Nucleus accumbens (tissue), 56 donors: ENCODE results near the gene CSNK1E.
A peak's percentile ranks its signal among the peaks of the same experiment; 100 is the strongest.

ENCODE experiments used
- DNase-seq, 56 donors: peaks; one replicate each; lab custom pipeline; 2025; lab: John Stamatoyannopoulos, UW

The CSNK1E gene

DNA sequence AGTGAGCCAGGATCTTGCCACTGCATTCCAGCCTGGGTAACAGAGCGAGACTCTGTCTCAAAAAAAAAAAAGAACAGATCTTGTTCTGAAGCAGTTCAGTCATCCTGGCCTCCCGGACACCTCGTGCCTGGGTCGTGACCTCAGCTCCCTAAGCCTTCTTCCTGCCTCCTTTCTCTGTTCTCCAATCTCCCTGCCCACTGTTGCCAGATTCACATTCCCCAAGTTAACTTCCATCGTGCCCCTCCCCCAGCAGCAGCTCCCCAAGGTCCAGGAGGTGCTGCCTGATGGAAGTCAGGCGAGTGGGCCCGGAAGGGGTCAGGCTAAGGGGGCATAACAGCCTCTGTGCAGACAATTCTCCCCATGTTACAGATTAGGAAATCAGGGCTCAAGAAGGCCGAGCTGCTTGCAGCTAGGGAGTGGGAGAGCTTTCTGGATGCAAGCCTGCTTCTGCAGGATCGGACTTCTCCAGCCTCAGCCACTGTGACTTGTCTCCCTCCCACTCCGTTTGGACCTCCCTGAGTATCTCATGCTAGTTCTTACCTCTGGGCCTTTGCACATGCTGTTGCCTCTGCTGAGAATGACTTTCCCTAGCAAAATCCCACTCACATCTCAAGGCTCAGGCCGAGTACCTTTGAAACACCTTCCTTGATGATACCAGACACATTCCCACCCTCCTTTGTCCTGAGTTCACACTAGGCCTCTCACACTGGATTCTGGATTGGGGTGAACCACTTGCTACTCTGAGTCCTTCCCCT, 30.1 kb downstream of the CSNK1E start:
- no peak for DNase-seq

DNA sequence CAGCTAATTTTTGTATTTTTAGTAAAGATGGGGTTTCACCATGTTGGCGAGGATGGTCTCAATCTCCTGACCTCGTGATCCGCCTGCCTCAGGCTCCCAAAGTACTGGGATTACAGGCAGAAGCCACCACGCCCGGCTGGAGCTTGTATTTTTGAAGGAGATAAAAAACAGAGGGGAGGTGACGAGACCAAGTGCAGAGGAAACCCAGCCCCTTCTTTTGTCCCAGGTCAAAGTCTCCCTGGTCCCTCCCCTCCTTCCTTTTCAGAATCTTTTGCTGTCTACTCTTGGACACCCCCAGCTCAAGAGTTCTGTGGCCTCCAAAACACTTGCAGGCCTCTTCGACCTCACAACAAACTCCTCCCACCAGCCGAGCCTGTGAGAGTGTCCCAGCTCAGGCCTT, 32.2 kb downstream of the CSNK1E start:
- DNase-seq: no peak

DNA sequence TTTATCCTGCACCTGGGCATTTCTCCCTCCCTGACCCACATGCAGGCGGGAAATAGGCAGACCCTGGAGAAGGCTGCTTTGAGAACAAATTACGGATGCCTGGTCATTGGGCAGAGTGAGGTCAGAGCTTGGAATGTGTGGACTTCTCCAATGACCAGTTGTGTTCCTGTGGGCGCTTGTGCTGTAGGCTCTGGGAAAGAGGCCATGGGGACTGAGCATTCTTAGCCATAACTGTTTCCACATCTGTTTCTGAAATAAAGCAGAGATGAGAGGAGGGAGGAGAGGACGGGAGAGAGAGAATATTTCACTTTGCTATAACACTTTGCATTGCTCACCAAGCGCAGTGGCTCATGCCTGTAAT, 33.2 kb downstream of the CSNK1E start:
- DNase-seq: no peak

DNA sequence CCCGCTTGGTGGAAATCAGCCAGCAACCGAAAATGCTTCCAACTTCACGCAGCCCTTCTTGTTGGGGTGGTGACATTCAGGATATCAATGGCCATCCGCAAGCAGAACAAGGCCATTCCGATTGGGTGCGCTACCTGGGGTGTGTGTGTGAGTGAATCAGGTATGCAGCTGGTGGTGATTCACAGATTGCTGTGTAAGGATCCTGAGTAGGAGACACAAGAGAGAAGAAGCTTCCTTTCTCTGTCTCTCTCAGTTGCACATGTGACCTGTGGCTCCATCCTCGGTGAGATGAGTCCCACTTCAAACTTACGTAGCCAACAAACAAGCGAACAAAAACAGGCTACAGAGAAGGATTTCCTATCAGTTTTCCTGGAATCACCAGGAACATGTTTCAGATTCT, 34.8 kb downstream of the CSNK1E start:
- peak in 1 of 56 donors; percentile 12 for DNase-seq

DNA sequence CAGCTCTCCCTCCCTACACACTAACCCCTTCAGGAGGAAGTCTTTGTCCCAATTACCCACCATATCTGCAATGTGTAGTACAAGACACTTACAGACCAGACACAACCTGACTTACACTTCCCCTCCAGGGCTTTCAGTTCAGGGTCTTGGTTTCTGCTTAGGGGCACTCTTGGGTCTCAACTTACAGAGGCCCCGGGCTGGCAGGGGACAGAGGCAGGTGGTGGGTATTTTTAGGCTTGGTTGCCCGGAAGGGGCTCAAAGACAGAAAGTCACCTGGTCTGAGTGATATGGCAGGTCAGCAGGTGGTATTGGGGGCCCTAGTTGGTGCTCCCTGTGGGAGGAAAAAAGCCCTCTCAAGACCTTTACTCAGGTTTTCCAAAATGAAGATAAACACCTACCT, 41.1 kb downstream of the CSNK1E start:
- DNase-seq: no peak

DNA sequence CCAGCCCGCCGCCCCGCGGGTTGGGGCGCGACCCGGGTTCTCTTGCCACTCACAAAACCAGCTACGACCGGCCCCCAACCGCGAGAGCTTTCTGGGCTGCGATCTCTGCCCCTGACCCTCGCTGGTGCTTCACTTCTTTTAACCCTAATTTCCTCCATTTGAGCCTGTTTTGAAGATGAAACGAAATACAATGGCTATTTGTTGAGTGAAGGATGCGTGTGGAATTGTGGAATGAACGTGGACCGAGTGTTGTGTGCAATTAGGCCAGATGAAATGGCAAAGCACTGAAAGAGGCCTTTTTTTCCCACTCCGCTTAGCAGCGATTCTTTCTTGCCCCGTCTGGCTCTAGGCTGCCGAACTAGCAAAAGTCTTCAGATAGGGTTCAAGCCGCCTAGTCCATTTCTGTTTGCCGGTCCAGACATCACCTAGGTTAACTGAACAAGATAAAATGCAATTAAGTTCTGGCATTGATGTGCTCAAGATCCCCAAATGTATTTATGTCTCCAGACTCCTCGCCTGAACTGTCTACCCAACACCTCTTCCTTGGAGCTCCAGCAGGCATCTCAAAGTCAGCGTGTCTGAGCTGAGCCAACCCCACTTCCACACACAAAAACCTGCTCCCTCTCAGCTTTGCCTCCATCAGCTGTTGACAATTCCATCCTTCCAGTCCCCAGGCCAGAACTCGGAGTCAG, 44.0 kb downstream of the CSNK1E start:
- DNase-seq: peak in 21 of 56 donors; percentile 31 to 84 (median 62)

DNA sequence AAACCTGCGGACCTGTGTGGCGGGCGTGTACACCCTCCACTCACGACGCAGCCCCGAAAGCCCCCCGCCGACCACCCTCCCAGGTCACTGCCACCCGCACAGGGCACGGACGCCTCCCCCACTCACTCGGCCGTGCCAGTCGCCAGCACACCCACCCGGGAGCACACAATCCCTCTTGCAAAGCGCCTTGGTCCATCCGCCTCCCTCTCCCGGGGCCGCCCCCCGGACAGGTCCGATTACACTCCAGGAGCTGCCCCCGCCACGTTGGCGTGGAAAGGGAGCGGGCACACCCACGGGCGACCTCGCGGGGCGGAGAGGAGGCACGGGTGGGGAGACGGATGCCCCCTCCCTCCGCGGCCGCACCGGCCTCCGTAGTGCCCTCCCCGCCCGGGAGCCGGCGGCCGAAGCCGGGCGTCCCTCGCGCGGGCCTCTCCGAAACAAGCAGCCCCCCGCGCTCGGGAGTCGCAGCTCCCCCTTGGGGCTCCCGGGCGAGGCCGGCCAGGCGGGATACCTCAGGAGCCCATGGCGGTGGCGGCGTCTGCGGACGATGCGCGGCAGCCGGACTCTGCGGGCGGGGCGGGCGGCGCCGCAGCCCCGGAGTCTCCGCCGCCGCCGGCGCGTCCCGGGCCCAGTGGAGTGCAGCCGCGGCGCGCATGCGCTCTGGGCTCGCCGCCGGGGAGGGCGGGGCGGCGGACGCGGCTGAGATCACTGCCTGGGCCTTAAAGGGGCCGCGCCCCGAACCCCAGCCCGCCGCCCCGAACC, 44.7 kb downstream of the CSNK1E start, which contains the start of gene TMEM184B:
Gene TMEM184B (minus strand): TSS at position 638 of the 762 bp plus-strand sequence. CDS start 25,049 bp downstream, outside the sequence.
- peak in 52 of 56 donors; percentile 24 to 86 (median 74) for DNase-seq

DNA sequence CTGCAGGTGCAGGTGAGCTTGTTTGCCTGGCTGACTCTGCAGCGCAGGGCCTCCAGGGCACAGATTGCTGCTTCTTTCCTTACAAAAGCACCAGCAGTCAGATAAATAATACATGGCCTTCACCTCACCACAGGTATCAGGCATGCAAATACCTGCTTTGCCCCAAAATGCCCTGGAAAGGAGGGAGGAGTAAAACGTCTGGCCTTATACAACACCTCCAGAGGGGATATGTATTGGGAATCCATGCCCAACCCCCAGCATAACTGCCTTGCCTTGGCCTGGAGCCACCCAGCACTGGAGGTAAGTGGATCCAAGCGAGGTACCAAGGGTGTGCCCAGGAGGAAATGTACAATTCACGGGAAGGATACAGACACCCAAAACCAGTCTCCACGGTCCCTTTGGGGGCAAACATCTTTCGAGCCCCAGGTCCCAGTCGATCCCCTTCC, 45.3 kb downstream of the CSNK1E start:
- DNase-seq: peak in 10 of 56 donors; percentile 15 to 57 (median 37)

DNA sequence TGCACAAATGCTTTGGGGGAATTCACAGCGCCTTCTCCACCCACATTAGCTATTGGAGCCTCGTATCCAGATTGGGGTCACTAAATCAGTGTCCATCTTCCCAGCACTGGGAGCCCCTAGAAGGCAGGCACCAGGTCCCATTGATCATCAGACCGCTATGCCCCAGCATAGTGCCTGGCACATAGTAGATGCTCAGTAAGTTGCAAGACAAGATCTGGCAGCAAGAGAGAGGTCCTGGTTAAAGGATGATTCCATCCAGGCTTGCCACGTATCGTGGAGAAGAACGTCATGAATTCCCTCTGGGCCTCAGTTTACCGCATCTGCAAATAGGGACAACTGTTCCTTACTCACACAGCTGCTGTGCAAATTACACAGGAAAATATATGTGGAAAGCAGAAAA, 46.1 kb downstream of the CSNK1E start:
- DNase-seq: no peak

DNA sequence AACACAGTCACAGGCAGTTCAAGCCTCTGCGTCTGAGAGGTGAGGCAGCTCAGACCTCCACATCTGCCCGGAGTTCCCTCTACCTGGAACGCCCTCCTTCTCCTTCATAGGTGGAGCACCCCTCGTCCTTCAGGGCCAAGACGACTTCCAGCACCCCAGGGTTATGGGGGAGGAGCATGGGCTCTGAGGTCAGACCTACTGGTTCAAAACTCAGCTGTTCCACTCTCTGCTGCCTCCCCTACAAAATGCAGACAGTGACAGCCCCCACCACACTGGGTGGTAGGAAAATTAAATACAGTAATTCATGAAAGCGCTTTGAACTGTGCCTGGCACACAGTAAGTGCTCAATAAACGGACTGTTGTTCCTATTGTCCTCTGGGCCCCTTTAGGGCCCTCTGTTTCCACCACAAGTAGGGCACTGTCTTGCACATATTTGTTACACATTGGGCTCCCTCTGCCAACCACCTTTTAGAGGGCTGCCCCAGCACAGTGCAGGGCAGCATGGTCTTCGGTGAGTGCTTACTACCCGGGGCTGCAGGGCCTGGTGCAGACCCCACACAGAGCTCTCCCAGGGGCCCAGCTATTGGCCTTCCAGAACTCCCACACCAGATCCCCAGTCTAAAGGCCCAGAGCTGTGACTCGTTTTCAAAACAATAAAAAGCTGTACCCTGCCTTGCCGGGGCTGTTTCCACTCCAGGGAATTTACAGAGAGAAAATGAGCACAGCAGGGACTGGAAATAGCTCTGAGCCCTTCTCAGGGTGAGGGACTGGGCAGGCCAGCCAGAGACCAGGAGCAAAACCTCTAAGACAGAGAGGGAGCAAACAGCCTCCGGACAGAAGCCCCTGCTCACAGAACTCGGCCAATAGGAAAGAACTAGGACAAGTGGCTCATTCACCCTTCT, 46.9 kb downstream of the CSNK1E start:
- DNase-seq: peak in 40 of 56 donors; percentile 15 to 84 (median 52)

DNA sequence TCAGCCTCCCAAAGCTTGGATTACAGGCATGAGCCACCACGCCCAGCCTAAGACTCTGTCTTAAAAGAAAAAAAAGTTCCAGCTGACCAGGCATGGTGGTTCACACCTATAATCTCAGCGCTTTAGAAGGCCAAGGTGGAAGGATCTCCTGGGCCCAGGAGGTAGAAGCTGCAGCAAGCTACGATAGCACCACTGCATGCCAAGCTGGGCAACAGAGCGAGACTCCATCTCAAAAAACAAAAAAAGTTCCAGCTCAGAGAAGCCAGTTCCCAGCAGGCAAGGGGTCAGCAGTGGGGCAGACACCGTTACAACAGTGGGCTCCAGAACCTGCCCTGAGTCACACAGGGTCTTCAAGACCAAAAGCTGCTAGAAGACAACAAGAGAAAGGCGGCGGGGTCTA, 47.8 kb downstream of the CSNK1E start:
- DNase-seq: no peak

DNA sequence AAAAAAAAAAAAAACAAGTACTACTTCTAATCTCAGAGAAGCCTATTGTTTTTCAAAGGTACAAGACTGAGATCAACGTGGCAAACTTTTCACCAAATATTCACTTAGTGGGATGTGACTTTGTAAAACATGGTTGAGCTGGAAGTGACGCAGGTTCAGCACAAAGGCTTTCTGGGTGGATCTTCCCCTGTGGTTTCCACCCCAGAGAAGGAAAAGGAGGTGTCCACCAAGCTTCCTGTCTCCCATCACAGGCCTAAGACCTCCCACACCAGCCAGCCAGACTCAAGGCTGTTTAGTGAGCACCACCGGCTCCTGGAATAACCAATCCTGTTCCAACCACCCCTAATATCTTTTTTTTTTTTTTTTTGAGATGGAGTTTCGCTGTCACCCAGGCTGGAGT, 50.1 kb downstream of the CSNK1E start:
- no peak for DNase-seq

DNA sequence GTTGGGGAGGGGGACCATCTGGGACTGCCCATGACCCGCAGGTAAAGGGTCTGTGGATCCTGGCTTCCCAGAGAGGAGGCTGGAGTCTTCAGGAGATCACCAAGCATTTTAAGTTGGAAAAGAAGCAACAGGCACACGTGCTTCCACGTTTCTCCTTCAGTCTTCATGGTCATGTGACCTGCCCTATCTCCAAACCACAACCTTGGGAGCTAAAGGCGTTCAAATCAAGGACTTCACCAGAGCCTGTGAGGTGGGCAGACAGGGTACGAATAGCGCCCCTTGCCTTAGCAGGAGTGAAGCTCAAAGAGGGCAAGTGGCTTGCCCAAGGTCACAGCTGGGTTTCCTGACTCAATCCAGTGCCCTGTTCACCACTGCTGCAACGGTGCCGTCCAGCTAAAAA, 51.1 kb downstream of the CSNK1E start:
- DNase-seq: no peak

DNA sequence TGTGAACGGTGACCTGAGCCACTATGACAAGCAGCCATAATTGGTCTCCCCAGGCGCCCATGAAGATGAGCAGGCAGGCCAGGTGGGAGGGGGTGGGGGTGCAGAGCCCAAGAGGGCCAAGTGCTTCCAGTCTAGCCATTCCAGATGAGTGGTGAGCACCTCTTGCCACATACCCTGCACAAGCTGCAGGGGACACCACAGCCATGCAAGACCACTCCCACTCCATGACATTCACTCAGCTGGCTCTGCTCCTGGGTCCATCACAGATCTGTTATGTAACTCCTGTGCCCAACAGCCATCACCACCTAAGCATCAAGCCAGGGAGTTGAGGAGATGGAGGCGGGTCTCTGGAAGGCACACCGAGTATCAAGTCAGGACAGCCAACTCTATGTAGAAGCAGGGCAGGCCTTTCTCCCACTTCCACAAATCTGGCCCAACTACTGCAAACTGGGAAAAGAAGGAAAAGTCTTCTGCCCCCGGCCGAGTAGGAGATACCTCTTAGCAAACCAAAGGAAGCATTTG, 52.9 kb downstream of the CSNK1E start:
- peak in 9 of 56 donors; percentile 6 to 60 (median 22) for DNase-seq

DNA sequence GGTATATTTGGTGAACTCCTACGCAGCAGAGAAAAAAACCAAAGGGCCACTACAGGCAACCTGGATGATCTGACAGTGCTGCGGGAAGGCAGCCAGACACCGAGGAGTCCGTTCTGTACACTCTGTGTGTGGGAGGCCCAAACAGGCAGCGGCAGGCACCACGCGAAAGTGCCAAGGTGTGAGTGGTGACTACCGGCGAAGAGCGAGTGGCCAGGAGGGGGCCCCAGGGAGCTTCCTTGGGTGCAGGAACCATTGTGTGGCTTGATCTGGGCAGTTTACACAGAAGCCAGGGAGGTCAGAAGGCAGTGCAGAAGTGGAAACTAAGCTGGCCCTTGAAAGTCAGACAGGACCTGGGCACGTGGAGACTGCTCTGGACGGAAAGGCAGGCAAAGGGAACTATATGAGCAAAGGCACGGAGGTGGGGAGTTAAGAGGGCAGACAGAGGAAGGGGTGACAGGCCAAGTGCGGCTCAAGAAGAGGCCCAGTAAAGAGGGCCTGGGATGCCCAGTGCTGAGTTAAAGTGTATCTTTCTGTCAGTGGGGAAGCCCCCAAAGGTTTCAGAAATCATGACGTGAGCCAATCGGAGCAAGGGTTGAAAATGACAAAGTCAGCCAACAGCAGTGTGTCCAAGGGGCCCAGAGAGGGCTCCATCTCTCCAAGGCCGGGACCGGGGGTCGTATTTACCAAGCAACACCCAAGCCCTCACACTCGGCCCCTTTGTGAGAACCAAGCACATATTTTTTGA, 55.0 kb downstream of the CSNK1E start:
- peak in 42 of 56 donors; percentile 13 to 75 (median 36) for DNase-seq

DNA sequence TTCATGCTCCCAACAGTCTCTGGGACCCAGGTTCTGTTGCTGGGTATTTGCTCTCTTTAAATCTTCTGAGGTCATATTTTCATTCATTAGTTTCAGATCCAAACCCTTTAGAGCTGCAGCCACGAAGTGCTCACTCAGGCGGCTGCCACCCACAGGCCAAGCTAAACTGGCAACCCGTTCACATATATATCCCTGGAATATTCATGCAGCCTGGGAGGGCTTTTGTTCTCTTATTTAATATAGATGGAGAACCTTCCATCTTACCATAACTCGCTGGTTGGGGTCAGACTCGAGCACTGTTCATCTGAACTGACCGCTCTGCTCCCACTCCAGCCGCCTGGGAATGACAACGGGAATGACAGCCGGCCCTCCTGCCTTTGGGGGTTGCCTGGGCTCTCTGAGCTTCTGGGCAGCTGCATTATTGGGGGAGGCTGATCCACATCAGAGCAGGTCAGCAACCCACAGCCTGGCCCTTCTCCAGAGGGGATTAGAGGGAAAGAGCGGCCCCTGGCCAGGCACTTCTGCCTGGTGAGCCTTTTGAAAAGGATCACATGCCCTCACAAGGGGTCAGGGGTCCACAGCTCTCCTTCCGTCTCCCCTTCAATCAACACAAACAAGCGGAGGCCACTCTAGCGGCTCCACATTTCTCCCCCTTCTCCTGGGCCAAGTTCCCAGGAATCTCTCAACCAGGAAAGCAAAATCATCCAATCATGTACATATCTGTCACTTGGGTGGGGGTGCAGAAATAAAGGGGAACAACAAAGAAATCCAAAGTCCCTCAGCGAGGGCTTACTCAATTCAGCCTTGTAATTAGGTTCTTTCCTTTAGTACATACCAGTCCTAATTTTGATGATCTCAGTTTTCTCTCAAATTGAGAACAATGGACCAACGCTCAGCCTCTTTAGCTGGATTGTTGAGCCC, 56.2 kb downstream of the CSNK1E start:
- peak in 29 of 56 donors; percentile 15 to 67 (median 42) for DNase-seq

DNA sequence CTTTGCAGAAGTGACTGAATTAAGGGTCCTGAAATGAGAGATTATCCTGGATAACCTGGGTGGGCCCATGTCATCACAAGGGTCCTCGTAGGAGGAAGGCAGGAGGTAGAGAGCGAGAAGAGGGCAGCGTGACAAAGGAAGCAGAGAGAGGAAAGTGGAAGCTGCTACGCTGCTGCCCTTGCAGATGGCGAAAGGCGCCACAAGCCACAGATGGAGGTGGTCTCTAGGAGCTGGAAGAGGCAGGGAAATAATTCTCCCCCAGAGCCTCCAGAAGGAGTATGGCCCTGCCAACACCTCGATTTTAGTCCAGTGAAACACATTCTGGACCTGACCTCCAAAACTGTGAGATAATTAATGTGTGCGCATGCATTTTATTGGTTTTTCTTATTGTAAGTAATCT, 57.9 kb downstream of the CSNK1E start:
- DNase-seq: no peak

DNA sequence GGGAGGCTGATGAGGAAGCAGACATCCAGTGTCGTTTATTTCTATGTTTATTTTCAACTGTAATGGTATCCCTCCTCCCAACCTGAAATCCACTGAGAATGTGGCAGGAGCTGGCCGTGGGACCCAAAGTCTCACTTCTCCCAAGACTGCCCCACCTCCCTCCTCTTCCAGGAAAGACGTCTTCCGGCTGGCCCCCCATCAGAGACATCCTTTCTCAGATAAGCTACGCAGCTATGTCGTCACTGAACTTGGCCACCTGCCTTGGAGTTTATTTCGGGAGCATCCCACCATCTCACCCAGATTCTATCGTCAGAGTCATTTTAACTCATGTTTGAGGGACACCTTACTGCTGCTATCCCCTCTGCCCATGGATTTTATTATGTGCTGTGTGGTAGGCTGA, 58.3 kb downstream of the CSNK1E start:
- DNase-seq: no peak
